ENCODE results near the gene CYP2W1. TPM values are rescaled to one million over a fixed set of nuclear protein-coding genes. Genes with fewer than 3 reads are reported as not detected.

The CYP2W1 gene
- total RNA-seq, 1 experiment from 2014 or later, result not detected

DNA sequence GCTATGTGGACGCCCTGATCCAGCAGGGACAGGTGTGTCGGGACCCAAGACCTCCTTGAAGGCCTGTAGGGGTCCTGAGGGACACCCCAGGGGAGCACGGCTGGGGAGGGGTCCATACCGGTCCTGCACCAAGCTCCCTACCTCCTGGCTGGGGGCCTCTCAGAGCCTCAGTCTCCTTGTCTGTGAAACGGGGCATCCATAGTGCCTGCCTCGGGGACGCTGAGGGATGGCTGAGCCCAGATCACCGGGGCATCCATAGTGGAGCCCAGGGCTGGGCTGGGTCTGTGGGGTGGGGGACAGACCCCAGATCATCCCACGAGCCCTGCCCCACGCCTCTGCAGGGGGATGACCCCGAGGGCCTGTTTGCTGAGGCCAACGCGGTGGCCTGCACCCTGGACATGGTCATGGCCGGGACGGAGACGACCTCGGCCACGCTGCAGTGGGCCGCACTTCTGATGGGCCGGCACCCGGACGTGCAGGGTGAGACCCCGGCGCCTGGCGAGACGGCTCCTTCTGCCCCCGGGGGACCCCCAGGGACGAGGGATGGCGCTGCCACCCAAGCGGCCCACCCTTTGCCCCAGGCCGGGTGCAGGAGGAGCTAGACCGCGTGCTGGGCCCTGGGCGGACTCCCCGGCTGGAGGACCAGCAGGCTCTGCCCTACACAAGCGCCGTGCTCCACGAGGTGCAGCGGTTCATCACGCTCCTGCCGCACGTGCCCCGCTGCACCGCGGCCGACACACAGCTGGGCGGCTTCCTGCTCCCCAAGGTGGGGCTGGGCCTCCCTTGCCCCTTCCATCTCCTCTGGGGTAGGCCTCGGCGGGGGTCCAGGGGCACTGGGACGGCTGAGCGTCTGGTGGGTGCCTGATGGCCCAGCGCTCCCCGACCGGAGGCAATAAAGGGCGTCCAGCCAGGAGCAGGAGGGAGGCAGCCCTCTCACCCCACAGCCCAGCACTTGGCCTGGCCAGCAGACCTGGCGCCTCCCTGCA is 4.1 kb downstream of the CYP2W1 start:
- CTCF ChIA-PET, result no interaction called here
- no peaks in the 10 kb centered on the region for H3K9me3 Mint-ChIP-seq (ENCODE audit: unreplicated experiment)
- POLR2A ChIA-PET, result interaction anchor here (1.2 to 1.4 kb wide), 2 partner anchors 12 to 79 kb away, joined by 3 read pairs; partner anchors contain the start of gene COX19
- no peak for DNase-seq (ENCODE audit: unreplicated experiment)
- TF ChIP-seq, protein P1, sequence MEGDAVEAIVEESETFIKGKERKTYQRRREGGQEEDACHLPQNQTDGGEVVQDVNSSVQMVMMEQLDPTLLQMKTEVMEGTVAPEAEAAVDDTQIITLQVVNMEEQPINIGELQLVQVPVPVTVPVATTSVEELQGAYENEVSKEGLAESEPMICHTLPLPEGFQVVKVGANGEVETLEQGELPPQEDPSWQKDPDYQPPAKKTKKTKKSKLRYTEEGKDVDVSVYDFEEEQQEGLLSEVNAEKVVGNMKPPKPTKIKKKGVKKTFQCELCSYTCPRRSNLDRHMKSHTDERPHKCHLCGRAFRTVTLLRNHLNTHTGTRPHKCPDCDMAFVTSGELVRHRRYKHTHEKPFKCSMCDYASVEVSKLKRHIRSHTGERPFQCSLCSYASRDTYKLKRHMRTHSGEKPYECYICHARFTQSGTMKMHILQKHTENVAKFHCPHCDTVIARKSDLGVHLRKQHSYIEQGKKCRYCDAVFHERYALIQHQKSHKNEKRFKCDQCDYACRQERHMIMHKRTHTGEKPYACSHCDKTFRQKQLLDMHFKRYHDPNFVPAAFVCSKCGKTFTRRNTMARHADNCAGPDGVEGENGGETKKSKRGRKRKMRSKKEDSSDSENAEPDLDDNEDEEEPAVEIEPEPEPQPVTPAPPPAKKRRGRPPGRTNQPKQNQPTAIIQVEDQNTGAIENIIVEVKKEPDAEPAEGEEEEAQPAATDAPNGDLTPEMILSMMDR (IDR thresholded peaks at IDR 0.05; ENCODE audit: unreplicated experiment), result no peak
- H3K36me3 Mint-ChIP-seq (ENCODE audit: insufficient read depth, unreplicated experiment), result no peaks in the 10 kb centered on the region
- H3K27ac Mint-ChIP-seq (ENCODE audit: low read depth, unreplicated experiment), result no peak overlapping the region
- H3K4me1 Mint-ChIP-seq (ENCODE audit: insufficient read depth, unreplicated experiment), result no peaks in the 10 kb centered on the region
- no TSS peak for BruUV-seq (replicated peaks)
- no peak overlapping the region for H3K4me3 Mint-ChIP-seq (ENCODE audit: unreplicated experiment)
- no peaks in the 10 kb centered on the region for H3K27me3 Mint-ChIP-seq (ENCODE audit: insufficient read depth, unreplicated experiment)
- intact Hi-C loops (cut with micrococcal nuclease), result no loop called here

- DNase-seq (ENCODE audit: unreplicated experiment), result no peak
- POLR2A ChIA-PET, result interaction anchor here (1.4 kb wide), 1 partner anchor 78 kb away, joined by 3 read pairs; no protein-coding TSS in a partner anchor
- CTCF ChIA-PET, result interaction anchor here (1.1 kb wide), 1 partner anchor 10 kb away, joined by 4 read pairs; no protein-coding TSS in a partner anchor
- no TSS peak for BruUV-seq (replicated peaks)
- H3K9me3 Mint-ChIP-seq (ENCODE audit: unreplicated experiment), result no peaks in the 10 kb centered on the region
- no peaks in the 10 kb centered on the region for H3K27me3 Mint-ChIP-seq (ENCODE audit: insufficient read depth, unreplicated experiment)
- H3K27ac Mint-ChIP-seq (ENCODE audit: low read depth, unreplicated experiment), result no peak overlapping the region
- no peak overlapping the region for H3K4me3 Mint-ChIP-seq (ENCODE audit: unreplicated experiment)
- intact Hi-C loops (cut with micrococcal nuclease), result no loop called here
- H3K36me3 Mint-ChIP-seq (ENCODE audit: insufficient read depth, unreplicated experiment), result peaks cover 3% of the 10 kb centered on the region
- peaks cover under 1% of the 10 kb centered on the region for H3K4me1 Mint-ChIP-seq (ENCODE audit: insufficient read depth, unreplicated experiment)
- TF ChIP-seq, protein P1 (IDR thresholded peaks at IDR 0.05; ENCODE audit: unreplicated experiment), result no peak
Measured at GRCh38 chr7:987909-988308, 4.9 kb downstream of the CYP2W1 start.

DNA sequence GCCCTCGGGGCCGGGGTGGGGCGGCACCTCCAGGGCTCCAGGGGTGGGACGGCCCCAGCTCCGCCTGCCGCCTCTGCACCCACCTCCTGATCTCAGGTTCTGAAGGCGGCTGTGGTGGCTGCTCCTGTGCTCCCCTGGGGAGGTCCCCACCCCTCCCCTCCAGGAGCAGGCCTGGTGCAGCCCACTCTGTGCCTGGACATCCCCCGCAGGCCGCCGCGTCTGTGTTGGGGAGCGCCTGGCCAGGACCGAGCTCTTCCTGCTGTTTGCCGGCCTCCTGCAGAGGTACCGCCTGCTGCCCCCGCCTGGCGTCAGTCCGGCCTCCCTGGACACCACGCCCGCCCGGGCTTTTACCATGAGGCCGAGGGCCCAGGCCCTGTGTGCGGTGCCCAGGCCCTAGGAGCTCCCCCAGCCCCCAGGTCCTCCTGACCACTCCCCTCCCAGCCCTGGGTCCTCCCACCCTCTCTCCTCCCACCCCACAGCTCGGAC is 5.5 kb downstream of the CYP2W1 start:
- POLR2A ChIA-PET, result interaction anchor here (1.4 kb wide), 1 partner anchor 77 kb away, joined by 3 read pairs; no protein-coding TSS in a partner anchor

More for the DNA sequence above, 5.5 kb downstream of the CYP2W1 start:
- no TSS peak for BruUV-seq (replicated peaks)
- TF ChIP-seq, protein P1 (IDR thresholded peaks at IDR 0.05; ENCODE audit: unreplicated experiment), result no peak
- CTCF ChIA-PET, result interaction anchor here (0.5 to 1.1 kb wide), 3 partner anchors 10 to 207 kb away, joined by 4 to 5 read pairs (median 4); no protein-coding TSS in a partner anchor
- Mint-ChIP-seq H3K9me3 (ENCODE audit: unreplicated experiment) (no peaks in the 10 kb centered on the region), H3K4me1 (ENCODE audit: insufficient read depth, unreplicated experiment) (peaks cover 6% of the 10 kb centered on the region), H3K27me3 (ENCODE audit: insufficient read depth, unreplicated experiment) (no peaks in the 10 kb centered on the region), H3K36me3 (ENCODE audit: insufficient read depth, unreplicated experiment) (peaks cover 9% of the 10 kb centered on the region), H3K27ac (ENCODE audit: low read depth, unreplicated experiment) (no peak overlapping the region), H3K4me3 (ENCODE audit: unreplicated experiment) (no peak overlapping the region)
- no peak for DNase-seq (ENCODE audit: unreplicated experiment)
- intact Hi-C loops (cut with micrococcal nuclease), result no loop called here
